ENCODE measurements around the gene DCLRE1A. TPM values are rescaled to one million over a fixed set of nuclear protein-coding genes. Genes with fewer than 3 reads are reported as not detected.
"Not testable (repeated sequence)": the region's sequence is repeated elsewhere in the genome, so short reads cannot be mapped to it uniquely, and the experiment has no call there.

DCLRE1A gene
- total and polyA plus RNA-seq, 4 donors: 9.6 to 15.7 (median 13.3) TPM

DNA sequence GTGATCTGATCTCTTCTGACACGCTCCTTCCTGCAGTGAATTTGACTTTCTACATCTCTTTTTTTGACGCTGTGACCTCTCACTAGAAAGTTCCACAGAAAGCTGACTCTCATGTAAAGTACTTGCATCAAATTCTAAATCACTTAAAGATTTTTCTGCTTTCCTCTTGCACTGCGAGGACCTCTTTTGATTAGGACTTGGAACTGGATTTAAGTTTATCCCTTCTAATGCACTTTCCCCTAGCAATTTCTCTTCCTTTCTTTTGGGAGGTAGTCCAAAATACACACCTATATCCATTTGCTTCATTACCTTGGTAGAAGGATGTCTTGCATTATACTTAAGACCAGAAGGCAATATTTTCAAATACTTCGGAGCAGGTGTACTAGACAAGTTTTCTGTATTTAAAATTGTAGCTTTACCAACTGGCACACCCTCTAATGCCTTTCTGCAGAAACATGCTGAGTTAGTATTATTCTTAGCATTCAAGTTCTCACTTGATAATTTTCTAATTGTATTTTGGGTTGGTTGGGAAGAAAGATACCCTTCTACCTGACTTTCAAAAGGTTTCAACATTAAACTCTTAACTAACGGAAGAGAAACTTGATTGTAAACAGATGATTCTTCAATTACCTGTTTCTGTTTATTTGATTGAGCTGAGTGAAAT lies 4.6 kb downstream of the DCLRE1A start:
- no CpG with 5 or more reads among the region's 5 CpGs for WGBS (ENCODE audit: insufficient coverage)
- no peaks in the 10 kb centered on the region for H3K9me3 ChIP-seq (ENCODE audit: control insufficient read depth, insufficient read depth, low read length)
- no peaks in the 10 kb centered on the region for H3K36me3 ChIP-seq (ENCODE audit: control insufficient read depth, insufficient read depth, low read length)
- no peaks in the 10 kb centered on the region for H3K27me3 ChIP-seq (ENCODE audit: control insufficient read depth, insufficient read depth, low read length)
- no peak for DNase-seq (ENCODE audit: low read depth in 4 of 6, low spot score in 6 of 6)
- H3K4me3 ChIP-seq (ENCODE audit: low read depth, low read length): no peak overlapping the region
- H3K4me1 ChIP-seq (ENCODE audit: control insufficient read depth, insufficient read depth, low read length): peaks cover 7% of the 10 kb centered on the region
- no peak overlapping the region for H3K27ac ChIP-seq (ENCODE audit: low read depth, low read length)

DNA sequence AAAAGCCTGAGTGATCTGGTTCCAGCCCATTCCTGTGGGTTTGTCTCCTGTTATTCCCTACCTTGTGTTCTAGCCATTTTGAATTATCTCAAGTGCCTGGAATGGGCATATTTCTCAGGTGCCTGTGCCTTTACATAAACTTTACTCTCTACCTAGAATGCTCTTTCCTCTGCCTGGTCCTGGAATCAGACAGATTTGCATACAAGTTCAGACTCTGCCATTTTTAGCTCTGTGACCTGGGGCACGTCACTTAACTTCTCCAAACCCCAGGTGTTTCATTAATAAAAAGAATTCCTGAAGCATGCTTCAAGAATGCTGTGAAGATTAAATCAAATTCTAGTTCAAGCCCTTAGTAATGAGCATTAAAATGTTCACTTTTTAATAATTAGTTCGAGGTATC lies 7.8 kb downstream of the DCLRE1A start:
- H3K9me3 ChIP-seq (ENCODE audit: control insufficient read depth, insufficient read depth, low read length): no peaks in the 10 kb centered on the region
- H3K4me1 ChIP-seq (ENCODE audit: control insufficient read depth, insufficient read depth, low read length): no peaks in the 10 kb centered on the region
- WGBS (ENCODE audit: insufficient coverage): 100% methylated on average over 1 of the region's 2 CpGs
- H3K27ac ChIP-seq (ENCODE audit: low read depth, low read length): no peak overlapping the region
- no peaks in the 10 kb centered on the region for H3K27me3 ChIP-seq (ENCODE audit: control insufficient read depth, insufficient read depth, low read length)
- H3K4me3 ChIP-seq (ENCODE audit: low read depth, low read length): no peak overlapping the region
- no peak for DNase-seq (ENCODE audit: low read depth in 4 of 6, low spot score in 6 of 6)
- no peaks in the 10 kb centered on the region for H3K36me3 ChIP-seq (ENCODE audit: control insufficient read depth, insufficient read depth, low read length)

DNA sequence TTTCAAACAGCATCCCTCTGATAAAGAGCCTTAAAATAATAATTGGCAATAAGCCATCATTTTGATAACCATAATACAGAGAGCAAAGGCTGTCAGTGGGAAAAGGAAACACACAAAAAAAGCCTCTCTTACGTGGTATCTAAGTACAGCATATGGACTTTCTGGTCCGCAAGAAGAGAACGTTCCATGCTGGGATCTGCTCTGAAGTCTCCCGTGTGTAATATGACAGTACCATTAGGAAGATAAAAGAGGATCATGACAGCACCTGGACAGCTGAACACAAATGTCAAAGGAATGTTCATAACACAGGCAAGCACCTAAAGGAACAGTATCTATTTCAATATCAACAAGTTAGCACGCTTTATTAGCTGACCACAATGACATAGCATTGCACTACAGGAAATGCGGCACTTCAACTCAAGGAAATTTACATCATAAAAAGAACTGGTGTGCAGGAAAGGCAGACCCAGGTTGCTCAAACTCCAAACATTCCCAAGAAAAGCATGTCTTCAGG lies 9.9 kb downstream of the DCLRE1A start:
- no peaks in the 10 kb centered on the region for H3K36me3 ChIP-seq (ENCODE audit: control insufficient read depth, insufficient read depth, low read length)
- H3K4me3 ChIP-seq (ENCODE audit: low read depth, low read length): no peak overlapping the region
- no peak overlapping the region for H3K27ac ChIP-seq (ENCODE audit: low read depth, low read length)
- no peaks in the 10 kb centered on the region for H3K4me1 ChIP-seq (ENCODE audit: control insufficient read depth, insufficient read depth, low read length)
- H3K9me3 ChIP-seq (ENCODE audit: control insufficient read depth, insufficient read depth, low read length): no peaks in the 10 kb centered on the region
- 86% methylated on average over 5 of the region's 6 CpGs for WGBS (ENCODE audit: insufficient coverage)
- H3K27me3 ChIP-seq (ENCODE audit: control insufficient read depth, insufficient read depth, low read length): no peaks in the 10 kb centered on the region
- DNase-seq (ENCODE audit: low read depth in 4 of 6, low spot score in 6 of 6): no peak

DNA sequence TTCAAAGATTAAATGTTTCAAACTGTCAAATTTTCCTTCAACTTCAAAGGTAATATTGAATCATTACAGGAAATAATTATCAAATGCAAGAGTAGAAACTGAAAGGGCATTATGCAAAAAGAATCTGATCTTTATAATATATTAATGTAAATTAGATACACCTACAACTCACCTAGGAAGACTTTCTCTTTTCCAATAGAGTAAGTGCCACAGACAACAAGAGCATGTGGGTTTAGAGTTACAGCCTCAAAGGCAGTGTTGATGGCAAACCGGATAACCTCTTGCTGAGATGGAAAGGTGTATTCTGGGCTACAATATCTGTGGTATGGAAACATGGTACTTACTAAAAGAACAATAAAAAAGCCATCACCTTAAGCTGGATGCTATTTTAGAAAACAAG lies 11.7 kb downstream of the DCLRE1A start:
- H3K4me3 ChIP-seq (ENCODE audit: low read depth, low read length): no peak overlapping the region
- H3K36me3 ChIP-seq (ENCODE audit: control insufficient read depth, insufficient read depth, low read length): no peaks in the 10 kb centered on the region
- WGBS (ENCODE audit: insufficient coverage): no CpG with 5 or more reads among the region's 1 CpG
- no peaks in the 10 kb centered on the region for H3K4me1 ChIP-seq (ENCODE audit: control insufficient read depth, insufficient read depth, low read length)
- no peak overlapping the region for H3K27ac ChIP-seq (ENCODE audit: low read depth, low read length)
- DNase-seq (ENCODE audit: low read depth in 4 of 6, low spot score in 6 of 6): no peak
- H3K27me3 ChIP-seq (ENCODE audit: control insufficient read depth, insufficient read depth, low read length): no peaks in the 10 kb centered on the region
- no peaks in the 10 kb centered on the region for H3K9me3 ChIP-seq (ENCODE audit: control insufficient read depth, insufficient read depth, low read length)

DNA sequence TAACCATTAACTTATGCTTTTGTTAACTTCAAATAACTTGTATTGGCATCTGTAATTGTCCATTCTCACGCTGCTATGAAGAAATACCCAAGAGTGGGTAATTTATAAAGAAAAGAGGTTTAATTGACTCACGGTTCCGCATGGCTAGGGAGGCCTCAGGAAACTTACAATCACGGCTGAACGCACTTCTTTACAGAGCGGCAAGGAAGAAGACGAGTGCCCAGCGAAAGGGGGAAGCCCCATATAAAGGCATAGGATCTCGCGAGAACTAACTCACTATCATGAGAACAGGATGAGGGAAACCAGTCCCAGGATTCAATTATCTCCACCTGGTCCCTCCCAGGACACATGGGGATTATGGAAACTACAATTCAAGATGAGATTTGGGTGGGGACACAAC lies 25.3 kb downstream of the DCLRE1A start:
- 72% methylated on average over 7 of the region's 10 CpGs for WGBS (ENCODE audit: insufficient coverage)
- not testable (repeated sequence) for H3K4me1 ChIP-seq (ENCODE audit: control insufficient read depth, insufficient read depth, low read length); H3K9me3 ChIP-seq (ENCODE audit: control insufficient read depth, insufficient read depth, low read length); H3K36me3 ChIP-seq (ENCODE audit: control insufficient read depth, insufficient read depth, low read length); H3K27ac ChIP-seq (ENCODE audit: low read depth, low read length); DNase-seq (ENCODE audit: low read depth in 4 of 6, low spot score in 6 of 6); H3K27me3 ChIP-seq (ENCODE audit: control insufficient read depth, insufficient read depth, low read length); H3K4me3 ChIP-seq (ENCODE audit: low read depth, low read length)

DNA sequence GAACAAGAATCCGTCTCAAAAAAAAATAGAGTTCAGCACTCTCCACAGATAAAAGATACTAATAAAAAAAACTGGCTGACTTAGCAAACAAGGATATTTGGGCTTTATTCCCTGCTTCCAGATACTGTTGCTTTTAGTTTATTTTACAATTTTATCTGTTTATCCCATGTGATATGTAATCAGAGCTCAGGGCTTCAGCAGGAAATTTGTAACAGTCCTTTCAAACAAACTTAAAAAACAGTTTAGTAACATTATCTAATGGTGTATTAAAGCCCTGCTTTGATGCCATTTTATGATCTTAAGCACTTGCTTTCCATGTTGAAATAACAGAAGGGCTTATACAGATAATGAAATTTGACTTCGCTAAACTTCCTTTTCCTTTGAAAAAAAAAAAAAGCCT lies 28.1 kb downstream of the DCLRE1A start:
- Histone ChIP-seq H3K4me1 (ENCODE audit: control insufficient read depth, insufficient read depth, low read length) (no peaks in the 10 kb centered on the region), H3K9me3 (ENCODE audit: control insufficient read depth, insufficient read depth, low read length) (no peaks in the 10 kb centered on the region), H3K27ac (ENCODE audit: low read depth, low read length) (no peak overlapping the region), H3K4me3 (ENCODE audit: low read depth, low read length) (no peak overlapping the region), H3K27me3 (ENCODE audit: control insufficient read depth, insufficient read depth, low read length) (no peaks in the 10 kb centered on the region), H3K36me3 (ENCODE audit: control insufficient read depth, insufficient read depth, low read length) (no peaks in the 10 kb centered on the region)
- no peak for DNase-seq (ENCODE audit: low read depth in 4 of 6, low spot score in 6 of 6)
- WGBS (ENCODE audit: insufficient coverage): no CpG with 5 or more reads among the region's 2 CpGs

DNA sequence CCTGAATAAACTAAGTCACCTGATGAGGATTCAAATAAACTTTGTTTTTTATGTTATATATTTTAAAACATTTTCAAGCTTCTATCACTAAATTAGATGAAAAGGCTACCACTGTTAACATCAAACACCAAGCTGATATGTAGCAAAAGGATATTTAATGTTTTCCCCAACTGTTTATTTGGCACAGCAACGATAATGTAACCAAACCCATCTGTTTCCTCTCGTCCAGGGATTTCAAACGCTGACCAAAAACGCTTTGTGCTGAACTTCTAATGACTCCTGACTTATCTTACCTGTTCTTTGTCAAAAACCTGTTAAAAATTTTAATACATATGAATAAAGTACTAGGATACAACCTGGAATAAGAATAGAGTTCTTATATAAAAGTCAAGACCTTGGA lies 30.5 kb downstream of the DCLRE1A start:
- no peak overlapping the region for H3K27ac ChIP-seq (ENCODE audit: low read depth, low read length)
- no peaks in the 10 kb centered on the region for H3K4me1 ChIP-seq (ENCODE audit: control insufficient read depth, insufficient read depth, low read length)
- WGBS (ENCODE audit: insufficient coverage): no CpG with 5 or more reads among the region's 4 CpGs
- H3K36me3 ChIP-seq (ENCODE audit: control insufficient read depth, insufficient read depth, low read length): no peaks in the 10 kb centered on the region
- DNase-seq (ENCODE audit: low read depth in 4 of 6, low spot score in 6 of 6): no peak
- H3K9me3 ChIP-seq (ENCODE audit: control insufficient read depth, insufficient read depth, low read length): no peaks in the 10 kb centered on the region
- no peaks in the 10 kb centered on the region for H3K27me3 ChIP-seq (ENCODE audit: control insufficient read depth, insufficient read depth, low read length)
- no peak overlapping the region for H3K4me3 ChIP-seq (ENCODE audit: low read depth, low read length)

DNA sequence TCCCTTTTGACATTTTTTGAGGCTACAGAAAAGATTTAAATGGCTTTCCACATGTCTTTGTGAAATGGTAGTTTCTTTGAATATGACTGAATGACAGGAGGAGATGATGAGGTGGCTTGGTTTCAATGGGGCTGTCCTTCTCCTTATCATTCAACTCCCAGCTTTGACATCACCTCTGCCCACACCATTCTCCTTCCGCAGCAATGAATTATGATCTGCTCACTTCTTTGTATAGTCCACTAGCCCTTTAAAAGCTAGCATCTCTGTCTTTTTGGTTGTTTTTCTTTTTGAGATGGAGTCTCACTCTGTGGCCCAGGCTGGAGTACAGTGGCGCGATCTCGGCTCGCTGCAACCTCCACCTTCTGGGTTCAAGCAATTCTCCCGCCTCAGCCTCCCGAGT lies 31.7 kb downstream of the DCLRE1A start:
- Histone ChIP-seq H3K27ac (ENCODE audit: low read depth, low read length) (no peak overlapping the region), H3K4me1 (ENCODE audit: control insufficient read depth, insufficient read depth, low read length) (no peaks in the 10 kb centered on the region), H3K36me3 (ENCODE audit: control insufficient read depth, insufficient read depth, low read length) (no peaks in the 10 kb centered on the region), H3K27me3 (ENCODE audit: control insufficient read depth, insufficient read depth, low read length) (no peaks in the 10 kb centered on the region), H3K4me3 (ENCODE audit: low read depth, low read length) (no peak overlapping the region), H3K9me3 (ENCODE audit: control insufficient read depth, insufficient read depth, low read length) (no peaks in the 10 kb centered on the region)
- WGBS (ENCODE audit: insufficient coverage): 96% methylated on average over 6 of the region's 7 CpGs
- no peak for DNase-seq (ENCODE audit: low read depth in 4 of 6, low spot score in 6 of 6)

DNA sequence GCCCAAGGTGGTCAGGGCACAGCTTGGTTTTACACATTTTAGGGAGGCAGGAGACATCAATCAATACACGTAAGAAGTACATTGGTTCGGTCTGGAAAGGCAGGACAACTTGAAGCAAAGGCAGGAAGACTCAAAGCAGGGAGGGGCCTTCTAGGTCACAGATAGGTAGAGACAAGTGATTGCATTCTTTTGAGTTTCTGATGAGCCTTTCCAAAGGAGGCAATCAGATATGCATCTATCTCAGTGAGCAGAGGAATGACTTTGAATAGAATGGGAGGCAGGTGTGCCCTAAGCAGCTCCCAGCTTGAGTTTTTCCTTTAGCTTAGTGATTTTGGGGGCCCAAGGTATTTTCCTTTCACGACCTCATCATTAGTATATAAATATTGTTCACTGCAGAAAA lies 32.6 kb downstream of the DCLRE1A start:
- 64% methylated on average over 2 of the region's 3 CpGs for WGBS (ENCODE audit: insufficient coverage)
- not testable (repeated sequence) for DNase-seq (ENCODE audit: low read depth in 4 of 6, low spot score in 6 of 6); H3K27ac ChIP-seq (ENCODE audit: low read depth, low read length); H3K4me3 ChIP-seq (ENCODE audit: low read depth, low read length); H3K36me3 ChIP-seq (ENCODE audit: control insufficient read depth, insufficient read depth, low read length); H3K27me3 ChIP-seq (ENCODE audit: control insufficient read depth, insufficient read depth, low read length); H3K4me1 ChIP-seq (ENCODE audit: control insufficient read depth, insufficient read depth, low read length); H3K9me3 ChIP-seq (ENCODE audit: control insufficient read depth, insufficient read depth, low read length)

DNA sequence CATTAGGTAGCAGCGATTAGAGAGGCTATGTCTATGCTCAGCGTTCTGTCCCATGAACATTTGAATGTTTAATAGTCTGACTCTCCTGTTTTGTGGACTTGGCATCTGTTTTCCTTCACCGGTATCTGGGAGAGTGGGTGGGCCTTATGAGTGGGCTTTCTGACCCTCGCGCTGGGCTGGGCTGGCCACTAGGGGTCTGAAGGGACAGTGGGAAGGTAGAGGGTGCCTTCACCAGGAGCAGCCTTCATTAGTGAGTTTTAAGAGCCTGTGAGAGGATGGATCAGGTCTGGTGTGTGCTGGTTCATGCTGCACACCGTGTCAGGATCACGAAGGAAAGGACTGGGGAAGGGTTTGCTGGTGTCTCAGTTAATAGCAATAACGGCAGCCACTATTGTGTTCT lies 33.4 kb downstream of the DCLRE1A start:
- no peak overlapping the region for H3K27ac ChIP-seq (ENCODE audit: low read depth, low read length)
- H3K4me1 ChIP-seq (ENCODE audit: control insufficient read depth, insufficient read depth, low read length): no peaks in the 10 kb centered on the region
- no peak overlapping the region for H3K4me3 ChIP-seq (ENCODE audit: low read depth, low read length)
- no peaks in the 10 kb centered on the region for H3K9me3 ChIP-seq (ENCODE audit: control insufficient read depth, insufficient read depth, low read length)
- no peak for DNase-seq (ENCODE audit: low read depth in 4 of 6, low spot score in 6 of 6)
- no peaks in the 10 kb centered on the region for H3K27me3 ChIP-seq (ENCODE audit: control insufficient read depth, insufficient read depth, low read length)
- WGBS (ENCODE audit: insufficient coverage): 72% methylated on average over 8 of the region's 8 CpGs
- H3K36me3 ChIP-seq (ENCODE audit: control insufficient read depth, insufficient read depth, low read length): no peaks in the 10 kb centered on the region
